Uterus (tissue), 4 donors: ENCODE measurements around the gene LAMA1. TPM values are rescaled to one million over a fixed set of nuclear protein-coding genes. Genes with fewer than 3 reads are reported as not detected.

Source experiments
- DNase-seq, 2 donors: peaks; one replicate each; pipeline ENCODE4 v3.0.0-alpha.2; 2019 to 2020
- H3K27ac ChIP-seq, 2 donors: fragments of 200-600 bp; sonication (generic); 1 replicate in 1 of 2; 2 replicates in 1 of 2; pipeline ENCODE4 v1.5.1; 2016 to 2018
- H3K27me3 ChIP-seq, 2 donors: fragments of 200-600 bp; sonication (generic); one replicate each; pipeline ENCODE4 v1.5.1; 2018 to 2019; ENCODE audit warnings: control low read depth in 1 of 2
- H3K36me3 ChIP-seq, 2 donors: fragments of 200-600 bp; sonication (generic); one replicate each; pipeline ENCODE4 v1.5.1; 2019; ENCODE audit warnings: control low read depth in 1 of 2
- H3K4me1 ChIP-seq, 2 donors: fragments of 200-600 bp; sonication (generic); one replicate each; pipeline ENCODE4 v1.5.1; 2018 to 2019; ENCODE audit warnings: control low read depth in 1 of 2
- H3K4me3 ChIP-seq, 2 donors: fragments of 200-600 bp; sonication (generic); 1 replicate in 1 of 2; 2 replicates in 1 of 2; pipeline ENCODE4 v1.5.1; 2018 to 2019; ENCODE audit warnings: mild to moderate bottlenecking in 1 of 2
- H3K9me3 ChIP-seq, 2 donors: fragments of 200-600 bp; sonication (generic); one replicate each; pipeline ENCODE4 v1.5.1; 2019; ENCODE audit warnings: control low read depth in 1 of 2
- CTCF ChIP-seq, 4 experiments: fragments of 200-600 bp in 2 of 4; fragments of 450-650 bp in 2 of 4; sonication (generic) in 2 of 4; IDR thresholded peaks; one replicate each; pipeline ENCODE4 v1.5.1; 2016 to 2019; ENCODE audit warnings: antibody characterized with exemption in 4 of 4, mild to moderate bottlenecking in 2 of 4, moderate library complexity in 1 of 4
- POLR2A ChIP-seq, 2 donors: fragments of 450-650 bp; IDR thresholded peaks; one replicate each; pipeline ENCODE4 v1.6.1; 2016; ENCODE audit warnings: antibody characterized with exemption in 2 of 2, mild to moderate bottlenecking in 1 of 2, moderate library complexity in 1 of 2
- intact Hi-C: fragments of 100-400 bp; cut with DNase I; formaldehyde crosslinking; loops from one replicate; pipeline ENCODE4 v1.15.1; 2023; ENCODE audit warnings: low total_unique reads
- total RNA-seq, 4 donors: library from RNA; depleted of rRNA in 3 of 4; stranded (reverse); fragments of >200 nt in 3 of 4; gene quantifications; one replicate each; pipeline versions ENCODE4 v1.1.0 to v1.2.4, GENCODE V29; 2014 to 2023
- donor health status: DM: yes; HTN: yes; CAD: no.

LAMA1 gene
- total RNA-seq, 4 donors from 2014 or later: 0.88 to 13.5 (median 2.1) TPM

GRCh38 chr18:7132356-7133150, 15.0 kb upstream of the LAMA1 start:
- intact Hi-C loops: no loop called here
- no peak overlapping the region for H3K27ac ChIP-seq
- H3K9me3 ChIP-seq: no peaks in the 10 kb centered on the region
- no peak for DNase-seq
- H3K27me3 ChIP-seq: no peaks in the 10 kb centered on the region
- no peaks in the 10 kb centered on the region for H3K36me3 ChIP-seq
- H3K4me1 ChIP-seq: no peaks in the 10 kb centered on the region
- TF ChIP-seq CTCF (IDR thresholded peaks at IDR 0.05): no peak
- no peak for TF ChIP-seq POLR2A (IDR thresholded peaks at IDR 0.05)
- H3K4me3 ChIP-seq: no peak overlapping the region

GRCh38 chr18:7122376-7122775, 4.8 kb upstream of the LAMA1 start:
- intact Hi-C loops: no loop called here
- no peak overlapping the region for H3K4me3 ChIP-seq

GRCh38 chr18:7116792-7117389, 706 bp downstream of the LAMA1 start:
- Histone ChIP-seq H3K27ac (no peak overlapping the region), H3K27me3 (peaks cover 4 to 10% of the 10 kb centered on the region in 2 donors), H3K4me3 (peak overlapping the region; percentile 32 to 34), H3K36me3 (no peaks in the 10 kb centered on the region), H3K9me3 (no peaks in the 10 kb centered on the region), H3K4me1 (no peaks in the 10 kb centered on the region)
- TF ChIP-seq POLR2A (IDR thresholded peaks at IDR 0.05) (no peak), CTCF (IDR thresholded peaks at IDR 0.05) (no peak)
- DNase-seq: no peak
- intact Hi-C loops: no loop called here

More at GRCh38 chr18:7122376-7122775, 4.8 kb upstream of the LAMA1 start:
- Histone ChIP-seq H3K36me3 (no peaks in the 10 kb centered on the region), H3K27me3 (peaks cover 0 to 5% of the 10 kb centered on the region in 2 donors), H3K9me3 (no peaks in the 10 kb centered on the region), H3K27ac (no peak overlapping the region), H3K4me1 (no peaks in the 10 kb centered on the region)
- no peak for TF ChIP-seq POLR2A (IDR thresholded peaks at IDR 0.05)
- no peak for TF ChIP-seq CTCF (IDR thresholded peaks at IDR 0.05)
- no peak for DNase-seq

GRCh38 chr18:7116001-7116730, 1.4 kb downstream of the LAMA1 start:
- TF ChIP-seq POLR2A (IDR thresholded peaks at IDR 0.05): no peak
- TF ChIP-seq CTCF (IDR thresholded peaks at IDR 0.05): no peak
- no peaks in the 10 kb centered on the region for H3K36me3 ChIP-seq
- H3K4me3 ChIP-seq: peak overlapping the region; percentile 32 to 34
- peaks cover 4 to 10% of the 10 kb centered on the region in 2 donors for H3K27me3 ChIP-seq
- DNase-seq: no peak
- no peaks in the 10 kb centered on the region for H3K9me3 ChIP-seq
- intact Hi-C loops: no loop called here
- H3K4me1 ChIP-seq: no peaks in the 10 kb centered on the region
- H3K27ac ChIP-seq: no peak overlapping the region

GRCh38 chr18:7112936-7113335, 4.7 kb downstream of the LAMA1 start:
- TF ChIP-seq POLR2A (IDR thresholded peaks at IDR 0.05): no peak
- no peak for TF ChIP-seq CTCF (IDR thresholded peaks at IDR 0.05)
- no peaks in the 10 kb centered on the region for H3K36me3 ChIP-seq
- no peak overlapping the region for H3K4me3 ChIP-seq
- no peak overlapping the region for H3K27ac ChIP-seq
- no peaks in the 10 kb centered on the region for H3K4me1 ChIP-seq
- H3K27me3 ChIP-seq: peaks cover 4 to 10% of the 10 kb centered on the region in 2 donors
- DNase-seq: no peak
- intact Hi-C loops: no loop called here
- H3K9me3 ChIP-seq: no peaks in the 10 kb centered on the region
